Measurements from ENCODE around the gene CTSD.

Gene CTSD

DNA sequence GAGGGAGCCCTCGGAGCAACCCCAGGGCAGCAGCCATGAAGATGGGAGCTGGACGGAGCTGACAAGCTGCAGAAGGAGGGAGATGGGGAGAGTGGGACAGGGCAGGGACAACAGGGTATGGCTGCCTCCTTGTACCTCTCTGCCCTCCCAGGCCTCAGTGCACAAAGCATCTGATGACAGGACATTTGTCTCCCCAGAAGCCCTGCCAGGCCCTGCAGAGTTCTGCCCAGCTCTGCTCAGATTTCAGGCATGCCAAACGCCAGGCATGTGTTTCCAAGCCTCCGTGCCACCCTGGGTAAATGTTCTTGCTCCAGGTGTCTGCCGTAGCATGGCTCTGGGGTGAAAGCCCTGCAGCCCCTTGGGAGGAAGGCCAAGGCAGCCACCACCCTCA, 12.2 kb downstream of the CTSD start:
- H3K27me3 Mint-ChIP-seq = peaks cover 51% of the 10 kb centered on the region

DNA sequence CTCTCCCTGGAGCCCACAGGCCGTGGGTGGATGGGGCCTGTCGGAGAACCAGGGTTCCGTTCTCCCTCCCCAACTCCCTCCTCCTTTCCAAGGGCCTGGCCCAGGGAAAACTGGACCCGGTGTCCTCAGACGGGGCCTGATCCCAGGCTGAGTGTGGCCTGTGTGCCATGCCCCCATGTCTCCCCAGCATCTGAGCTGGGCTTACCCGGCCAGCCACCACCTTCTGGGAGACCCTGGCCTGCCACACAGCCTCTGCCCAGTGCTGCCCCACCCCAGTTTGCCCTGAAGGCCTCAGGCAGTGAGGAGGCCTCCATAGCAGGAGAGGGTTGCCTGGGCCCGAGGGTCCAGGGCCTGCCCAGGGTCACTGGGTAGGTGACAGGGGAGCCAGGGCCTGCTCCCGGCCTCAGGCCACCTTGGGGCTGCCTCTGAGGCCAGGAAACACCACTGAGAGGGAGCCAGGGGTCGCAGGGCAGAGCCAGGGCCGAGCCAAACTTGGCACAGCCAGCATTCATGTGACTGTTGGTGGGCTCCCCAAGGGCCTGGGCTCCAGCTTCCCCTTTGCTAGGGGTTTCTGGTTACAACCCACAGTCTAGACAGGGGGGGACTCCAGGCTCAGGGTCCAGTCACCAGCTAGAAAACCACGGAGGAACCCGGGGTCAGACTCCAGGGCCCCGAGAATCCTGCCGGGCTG, 12.7 kb downstream of the CTSD start:
- Mint-ChIP-seq H3K4me3 (no peak overlapping the region), H3K4me1 (peaks cover 34% of the 10 kb centered on the region), H3K9me3 (peaks cover 4% of the 10 kb centered on the region), H3K36me3 (peaks cover 25% of the 10 kb centered on the region), H3K27ac (no peak overlapping the region), H3K27me3 (peaks cover 53% of the 10 kb centered on the region)
- DNase-seq = no peak
- CTCF ChIA-PET = interaction anchor here (1.0 kb wide), 1 partner anchor 80 kb away, joined by 3 read pairs; no protein-coding TSS in a partner anchor

More for the DNA sequence above, 12.2 kb downstream of the CTSD start:
- Mint-ChIP-seq H3K27ac (no peak overlapping the region), H3K4me3 (no peak overlapping the region), H3K4me1 (peaks cover 39% of the 10 kb centered on the region), H3K36me3 (peaks cover 29% of the 10 kb centered on the region), H3K9me3 (no peaks in the 10 kb centered on the region)
- no peak for DNase-seq
- CTCF ChIA-PET = interaction anchor here (0.6 to 1.0 kb wide), 2 partner anchors 70 to 80 kb away, joined by 3 read pairs; no protein-coding TSS in a partner anchor

DNA sequence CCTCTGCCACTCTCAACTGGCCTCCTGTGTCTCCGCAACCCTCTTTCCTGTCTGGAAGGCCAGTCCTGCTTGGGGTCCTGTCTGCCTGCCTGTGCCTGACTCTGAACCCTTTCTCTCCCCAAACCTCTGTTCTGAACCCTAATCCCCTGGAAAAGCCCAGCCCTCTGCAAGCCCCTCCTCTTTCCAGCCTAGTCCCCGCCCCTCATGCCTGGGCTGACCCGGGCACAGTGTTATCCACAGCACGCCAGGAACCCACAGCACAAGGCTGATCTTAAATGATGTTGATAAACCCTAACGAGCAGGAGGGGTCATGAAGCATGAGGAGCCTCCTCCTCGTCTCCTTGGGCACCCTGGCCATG, 13.3 kb downstream of the CTSD start, which contains the start of gene IFITM10:
Gene IFITM10 (minus strand): TSS at position 115 of the 359 bp plus-strand sequence. CDS start 153 bp downstream, outside the sequence.
- Mint-ChIP-seq H3K27ac (no peak within 1 kb of the TSS), H3K27me3 (peaks cover 53% of the 10 kb centered on the region), H3K4me3 (no peak within 1 kb of the TSS), H3K4me1 (peaks cover 28% of the 10 kb centered on the region), H3K9me3 (peaks cover 9% of the 10 kb centered on the region), H3K36me3 (peaks cover 21% of the 10 kb centered on the region)
- no peak for DNase-seq
- CTCF ChIA-PET = interaction anchor here (1.0 kb wide), 1 partner anchor 81 kb away, joined by 3 read pairs; no protein-coding TSS in a partner anchor

DNA sequence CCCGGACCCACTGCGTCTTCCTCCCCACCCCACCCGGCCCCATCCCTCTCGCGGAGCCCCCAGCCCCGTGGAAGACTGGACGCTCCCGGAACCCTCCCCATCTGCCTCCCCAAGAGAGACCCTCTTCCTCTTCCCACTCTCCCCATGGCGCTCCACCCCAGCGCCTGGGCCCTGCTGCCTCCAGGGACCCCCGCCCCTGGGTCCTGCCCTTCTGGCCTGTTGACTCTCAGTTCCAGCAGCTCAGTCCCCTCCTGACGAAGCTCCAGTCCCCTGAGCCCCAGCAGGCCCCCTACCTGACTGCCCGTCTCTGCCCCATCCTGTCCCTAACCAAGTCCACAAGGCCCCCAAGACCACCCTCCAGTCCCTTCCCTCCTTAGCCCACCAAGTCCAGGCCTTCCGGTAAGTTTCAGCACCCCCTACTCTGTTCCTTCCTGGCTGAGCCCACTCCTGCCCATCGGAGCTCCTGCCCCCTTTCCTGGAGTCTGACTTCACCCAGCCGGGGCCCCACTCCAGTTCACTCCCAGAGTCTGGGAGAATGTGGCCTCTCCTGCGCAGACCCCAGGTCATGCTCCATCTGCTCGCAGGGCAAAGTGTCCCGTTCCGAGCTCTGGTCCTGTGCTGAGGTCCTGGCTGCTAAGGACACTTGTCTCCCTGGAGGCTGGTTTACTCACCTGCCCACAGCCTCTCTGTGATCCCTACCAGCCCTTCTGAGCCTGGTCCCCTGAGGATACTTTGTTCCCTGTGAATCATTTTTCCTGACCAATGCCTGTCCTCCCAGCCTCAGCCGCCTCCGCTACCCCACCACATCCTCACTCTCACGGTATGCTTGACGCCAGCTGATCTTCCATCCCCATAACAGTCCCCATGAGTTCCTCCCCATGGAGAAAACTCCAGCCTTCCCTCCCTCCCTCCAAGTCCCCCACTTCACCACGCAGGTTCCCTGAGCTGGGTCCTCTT, 14.1 kb downstream of the CTSD start:
- H3K9me3 Mint-ChIP-seq = peaks cover 10% of the 10 kb centered on the region
- no peak for DNase-seq
- H3K27me3 Mint-ChIP-seq = peaks cover 53% of the 10 kb centered on the region
- no peak overlapping the region for H3K27ac Mint-ChIP-seq
- peaks cover 20% of the 10 kb centered on the region for H3K4me1 Mint-ChIP-seq
- CTCF ChIA-PET = no interaction called here
- H3K4me3 Mint-ChIP-seq = no peak overlapping the region
- peaks cover 14% of the 10 kb centered on the region for H3K36me3 Mint-ChIP-seq

DNA sequence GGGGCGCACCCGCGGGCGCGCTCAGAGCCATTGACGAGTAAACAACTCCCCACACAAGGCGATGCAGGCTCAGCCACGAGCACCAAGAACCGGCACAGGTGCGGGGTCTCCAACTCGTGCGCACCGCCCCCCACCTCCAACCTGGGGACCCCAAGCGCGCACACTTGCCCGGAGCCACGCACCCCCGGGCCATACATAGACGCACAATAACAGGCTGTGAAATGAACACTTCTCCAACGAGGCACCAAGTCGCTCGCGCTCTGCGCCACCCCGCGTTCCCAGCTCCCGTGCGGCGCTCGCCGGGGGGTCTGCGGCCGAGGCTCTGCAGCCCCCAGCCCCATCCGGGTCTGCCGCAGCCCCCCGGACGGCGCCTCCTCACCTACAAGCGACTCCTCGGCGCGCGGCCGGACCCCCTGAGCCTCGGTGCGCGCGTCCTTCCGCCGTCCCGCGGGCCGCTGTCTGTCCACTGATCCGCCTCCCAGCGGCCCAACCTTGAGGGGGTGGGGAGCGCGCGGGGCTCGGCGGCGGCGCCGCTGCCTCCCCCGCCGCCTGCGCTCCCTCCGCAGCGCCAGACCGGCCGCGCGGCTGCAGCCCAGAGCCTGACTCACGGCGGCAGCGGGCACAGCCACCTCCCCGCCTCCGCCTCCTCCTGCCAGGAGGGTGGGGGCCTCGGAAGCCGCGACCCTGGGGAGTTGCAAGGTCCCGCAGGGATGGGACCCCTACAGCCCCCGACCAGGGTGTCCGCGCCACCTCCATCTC, 14.9 kb downstream of the CTSD start:
- peaks cover 53% of the 10 kb centered on the region for H3K27me3 Mint-ChIP-seq
- CTCF ChIA-PET = no interaction called here
- H3K4me1 Mint-ChIP-seq = peaks cover 15% of the 10 kb centered on the region

DNA sequence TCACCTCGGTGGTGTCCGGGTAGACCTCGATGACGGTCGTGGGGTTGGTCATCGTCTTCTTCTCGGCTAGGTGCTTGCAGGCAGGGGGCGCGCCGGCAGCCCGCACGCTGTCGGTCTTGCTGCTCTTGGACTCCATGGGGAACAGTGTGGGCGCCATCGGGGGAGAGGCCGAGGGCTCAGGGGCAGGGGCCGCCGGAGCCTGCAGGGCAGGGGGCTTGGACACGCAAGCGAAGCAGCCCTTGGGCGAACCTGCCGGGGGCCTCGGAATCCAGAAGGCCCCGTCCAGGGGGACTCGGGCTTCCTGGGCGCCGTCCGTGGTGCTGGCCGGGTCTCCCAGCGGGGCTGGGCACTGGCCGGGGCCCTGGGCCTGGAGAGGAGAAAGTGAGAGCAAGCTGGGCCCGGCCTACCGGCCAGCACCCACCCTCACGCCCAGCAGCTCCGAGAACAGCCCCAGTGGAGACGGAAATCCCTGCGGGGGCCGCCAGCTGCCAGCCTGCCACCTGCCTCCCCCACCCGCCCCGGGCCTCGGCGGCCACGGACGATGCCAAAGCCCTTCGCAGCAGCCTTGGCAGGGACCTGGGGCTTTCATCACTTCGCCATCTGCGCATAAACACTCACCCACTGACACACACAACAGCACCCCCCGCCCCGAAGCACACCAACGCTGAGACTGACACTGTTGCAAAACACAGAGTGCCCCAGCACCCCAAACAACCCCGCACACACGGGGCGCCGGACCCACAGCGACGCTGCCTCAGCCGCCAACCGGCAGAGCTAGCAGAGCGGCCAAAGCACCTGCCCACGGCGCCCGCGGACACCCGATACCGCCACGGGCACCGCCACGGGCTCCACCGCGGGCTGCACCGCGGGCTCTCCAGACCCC, 15.7 kb downstream of the CTSD start:
- peaks cover 10% of the 10 kb centered on the region for H3K9me3 Mint-ChIP-seq
- CTCF ChIA-PET = no interaction called here
- peaks cover 10% of the 10 kb centered on the region for H3K4me1 Mint-ChIP-seq
- peaks cover 5% of the 10 kb centered on the region for H3K36me3 Mint-ChIP-seq
- H3K27me3 Mint-ChIP-seq = peaks cover 53% of the 10 kb centered on the region
- no peak overlapping the region for H3K27ac Mint-ChIP-seq
- no peak for DNase-seq
- no peak overlapping the region for H3K4me3 Mint-ChIP-seq

More for the DNA sequence above, 14.9 kb downstream of the CTSD start:
- DNase-seq = no peak
- Mint-ChIP-seq H3K27ac (no peak overlapping the region), H3K36me3 (peaks cover 10% of the 10 kb centered on the region), H3K4me3 (no peak overlapping the region), H3K9me3 (peaks cover 10% of the 10 kb centered on the region)

DNA sequence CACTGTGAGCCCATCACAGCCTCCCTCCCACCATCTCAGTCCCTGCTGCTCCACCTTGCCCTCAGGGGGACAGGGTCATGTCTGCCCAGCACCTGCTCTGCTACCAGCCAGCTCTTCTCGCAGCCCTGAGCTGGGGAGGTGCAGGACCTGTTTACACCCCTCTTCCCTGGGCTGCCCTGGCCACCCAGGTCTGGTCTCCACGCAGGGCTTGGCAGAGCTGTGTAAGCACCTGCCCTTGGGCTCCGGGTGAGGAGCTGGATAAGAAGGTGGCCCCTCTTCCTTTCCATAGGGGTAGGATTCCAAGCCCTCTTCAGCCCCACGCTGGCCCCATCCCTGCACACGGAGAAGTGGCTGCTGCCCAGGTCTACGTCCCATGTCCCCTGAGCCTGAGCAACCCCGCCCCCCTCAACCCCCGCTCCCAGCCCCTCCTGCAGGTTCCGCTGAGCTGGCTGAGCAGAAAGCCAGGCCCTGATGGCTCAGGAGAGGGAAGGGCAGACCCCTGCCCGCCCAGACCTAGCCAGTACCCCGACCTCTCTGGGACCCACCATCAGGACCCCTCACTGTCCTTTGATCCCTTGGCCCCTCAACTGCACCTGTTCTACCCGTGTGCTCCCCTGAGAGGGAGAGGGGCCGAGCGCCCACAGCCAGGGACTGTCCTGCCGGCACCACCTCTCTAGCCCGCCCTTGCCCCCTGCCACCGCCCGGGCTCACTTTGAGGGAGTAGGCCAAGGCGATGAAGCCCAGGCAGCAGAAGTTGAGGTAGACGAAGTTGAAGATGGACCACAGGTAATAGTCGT, 16.6 kb downstream of the CTSD start:
- Mint-ChIP-seq H3K27me3 (peaks cover 53% of the 10 kb centered on the region), H3K9me3 (peaks cover 10% of the 10 kb centered on the region), H3K4me3 (no peak overlapping the region), H3K36me3 (peaks cover 5% of the 10 kb centered on the region), H3K4me1 (peaks cover 10% of the 10 kb centered on the region), H3K27ac (no peak overlapping the region)
- CTCF ChIA-PET = interaction anchor here (1.2 kb wide), 1 partner anchor 10 kb away, joined by 3 read pairs; no protein-coding TSS in a partner anchor
- DNase-seq = no peak

DNA sequence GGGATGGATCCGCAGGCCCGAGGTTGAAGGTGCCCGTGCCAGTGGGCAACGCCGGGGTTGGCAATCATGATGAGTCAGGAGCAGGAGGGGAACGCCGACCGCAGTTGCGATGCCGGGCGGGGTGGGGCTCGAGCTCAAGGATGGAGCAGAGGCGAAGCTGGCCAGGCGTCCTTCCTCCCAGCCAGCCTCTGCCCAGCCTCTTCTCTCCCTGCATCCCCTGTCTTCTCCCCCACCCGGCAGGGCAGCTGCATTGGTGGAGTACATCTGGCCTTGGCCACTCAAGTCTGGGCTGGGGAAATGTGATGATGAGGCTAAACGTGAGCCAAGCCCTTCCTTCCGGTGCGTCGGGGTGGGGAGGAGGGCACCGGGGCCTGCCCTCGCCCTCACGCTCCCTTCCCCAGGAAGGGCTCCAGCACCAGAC, 17.2 kb downstream of the CTSD start:
- Mint-ChIP-seq H3K4me3 (no peak overlapping the region), H3K27me3 (peaks cover 50% of the 10 kb centered on the region), H3K36me3 (peaks cover 5% of the 10 kb centered on the region), H3K9me3 (peaks cover 10% of the 10 kb centered on the region), H3K27ac (no peak overlapping the region), H3K4me1 (peaks cover 10% of the 10 kb centered on the region)
- DNase-seq = no peak
- CTCF ChIA-PET = interaction anchor here (1.2 kb wide), 1 partner anchor 11 kb away, joined by 3 read pairs; no protein-coding TSS in a partner anchor

DNA sequence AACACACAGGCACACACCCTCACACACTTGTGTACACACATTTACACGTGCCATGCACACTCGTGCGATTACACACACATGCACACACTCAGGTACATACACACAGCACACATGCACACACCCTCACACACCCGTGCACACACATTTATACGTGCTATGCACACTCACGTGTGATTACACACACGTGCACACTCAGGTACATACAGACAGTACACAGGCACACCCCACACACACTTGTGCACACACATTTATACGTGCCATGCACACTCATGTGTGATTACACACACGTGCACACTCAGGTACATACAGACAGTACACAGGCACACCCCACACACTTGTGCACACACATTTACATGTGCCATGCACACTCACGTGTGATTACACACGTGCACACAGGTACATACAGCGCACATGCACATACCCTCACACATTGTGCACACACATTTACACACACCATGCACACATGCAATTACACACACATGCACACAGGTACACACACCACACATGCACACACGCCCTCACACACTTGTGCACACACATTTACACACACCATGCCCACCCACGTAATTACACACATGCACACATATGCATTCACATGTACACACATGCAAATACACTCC, 17.9 kb downstream of the CTSD start:
- no peak for DNase-seq
- peaks cover 45% of the 10 kb centered on the region for H3K27me3 Mint-ChIP-seq
- no peak overlapping the region for H3K27ac Mint-ChIP-seq
- H3K36me3 Mint-ChIP-seq = peaks cover 5% of the 10 kb centered on the region
- CTCF ChIA-PET = no interaction called here
- H3K4me1 Mint-ChIP-seq = peaks cover 10% of the 10 kb centered on the region
- H3K4me3 Mint-ChIP-seq = no peak overlapping the region
- H3K9me3 Mint-ChIP-seq = peaks cover 10% of the 10 kb centered on the region

DNA sequence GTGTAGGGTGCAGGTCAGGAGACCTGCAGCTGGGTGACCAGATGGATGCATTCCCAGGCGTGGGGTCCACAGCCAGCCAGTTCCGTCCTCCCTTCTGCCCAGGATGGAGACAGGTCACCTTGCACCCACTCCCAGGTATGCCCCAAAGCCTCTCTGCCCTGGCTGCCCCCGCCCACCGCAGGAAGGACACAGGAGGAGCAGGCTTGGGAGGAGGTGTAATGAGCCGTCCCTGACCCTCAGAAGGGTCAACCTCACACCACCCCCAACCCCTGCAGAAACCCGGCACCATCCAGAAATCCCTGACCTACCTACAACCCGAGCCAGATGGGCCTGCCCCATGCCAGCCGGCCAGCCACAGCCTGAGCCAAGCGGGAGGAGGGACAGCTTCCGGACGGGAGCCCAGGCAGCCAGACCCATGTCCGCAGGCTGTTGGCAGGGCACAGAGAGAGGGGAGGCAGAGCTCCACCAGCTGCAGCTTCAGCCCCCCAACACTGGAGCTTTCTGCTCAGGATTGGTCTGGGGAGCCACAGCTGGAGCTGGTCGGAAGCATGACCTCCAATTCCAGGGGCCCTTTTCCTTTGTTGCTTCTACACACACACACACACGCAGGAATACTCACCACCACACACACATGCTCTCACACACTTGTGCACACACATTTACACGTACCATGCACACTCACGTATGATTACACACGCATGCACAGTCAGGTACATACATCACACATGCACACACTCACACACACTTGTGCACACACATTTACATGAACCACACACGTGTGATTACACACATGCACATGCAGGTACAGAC, 18.6 kb downstream of the CTSD start:
- Mint-ChIP-seq H3K4me1 (peaks cover 6% of the 10 kb centered on the region), H3K27me3 (peaks cover 41% of the 10 kb centered on the region), H3K9me3 (peaks cover 10% of the 10 kb centered on the region), H3K4me3 (no peak overlapping the region), H3K36me3 (peaks cover 4% of the 10 kb centered on the region), H3K27ac (no peak overlapping the region)
- DNase-seq = no peak
- CTCF ChIA-PET = no interaction called here

DNA sequence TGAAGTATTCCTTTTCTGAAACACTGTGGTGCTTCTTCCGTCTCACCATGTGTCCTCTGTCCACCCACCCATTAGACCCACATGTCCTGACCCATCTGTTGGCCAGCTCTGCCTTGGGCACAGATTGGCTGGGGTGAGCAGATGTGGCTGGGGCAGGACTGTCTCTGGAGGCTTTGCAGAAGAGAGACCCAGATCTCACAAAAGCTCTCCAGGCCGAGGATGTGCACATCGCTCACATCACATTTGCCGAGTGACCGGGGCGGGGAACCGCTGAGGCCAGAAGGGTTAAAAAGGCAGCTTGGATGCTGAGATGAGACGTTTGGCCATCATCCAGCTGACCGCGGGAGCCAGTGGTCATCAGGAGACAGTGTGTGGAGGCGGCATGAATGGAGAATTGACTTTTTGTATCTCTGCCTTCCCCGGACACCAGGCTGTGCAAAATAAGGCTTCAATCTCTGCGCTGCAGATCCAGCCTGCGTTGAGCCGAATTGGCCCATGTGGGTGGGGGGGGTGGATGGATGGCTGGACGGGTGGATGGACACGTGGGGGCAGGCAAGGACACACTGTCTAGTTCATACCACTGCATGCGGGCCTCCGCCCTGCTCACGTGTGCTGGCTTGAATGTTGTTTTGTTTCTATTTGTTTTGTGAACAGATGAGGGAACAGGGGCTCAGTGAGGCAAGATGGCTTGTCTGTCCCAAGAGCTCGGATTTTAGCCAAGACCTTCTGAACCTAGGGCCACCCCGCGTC, 19.4 kb downstream of the CTSD start:
- H3K36me3 Mint-ChIP-seq = no peaks in the 10 kb centered on the region
- no peak overlapping the region for H3K27ac Mint-ChIP-seq
- H3K9me3 Mint-ChIP-seq = peaks cover 10% of the 10 kb centered on the region
- no peak for DNase-seq
- H3K27me3 Mint-ChIP-seq = peaks cover 38% of the 10 kb centered on the region
- no peaks in the 10 kb centered on the region for H3K4me1 Mint-ChIP-seq
- CTCF ChIA-PET = no interaction called here
- no peak overlapping the region for H3K4me3 Mint-ChIP-seq
